ENCODE data around the gene TRMT11.
"Not testable (repeated sequence)": the region's sequence is repeated elsewhere in the genome, so short reads cannot be mapped to it uniquely, and the experiment has no call there.

Gene TRMT11

GRCh38 chr6:125994670-125995488 lies 8.5 kb downstream of the TRMT11 start:
- no peak for DNase-seq (ENCODE audit: low read depth)

GRCh38 chr6:125995972-125996580 lies 9.7 kb downstream of the TRMT11 start:
- peak; percentile 46 for DNase-seq (ENCODE audit: low read depth)

- no peak for DNase-seq (ENCODE audit: low read depth)
These were observed 16.7 kb downstream of the TRMT11 start for GRCh38 chr6:126002755-126003679.

- DNase-seq (ENCODE audit: low read depth): no peak
These were observed 21.5 kb downstream of the TRMT11 start for GRCh38 chr6:126007800-126008199.

- DNase-seq (ENCODE audit: low read depth): no peak
These were observed 23.7 kb downstream of the TRMT11 start for GRCh38 chr6:126010040-126010439.

- DNase-seq (ENCODE audit: low read depth): no peak
These were observed 29.5 kb downstream of the TRMT11 start for GRCh38 chr6:126015863-126016262.

- no peak for DNase-seq (ENCODE audit: low read depth)
These were observed 30.3 kb downstream of the TRMT11 start for GRCh38 chr6:126016591-126016990.

- DNase-seq (ENCODE audit: low read depth): no peak
These were observed 31.3 kb downstream of the TRMT11 start for GRCh38 chr6:126017668-126018067.

- DNase-seq (ENCODE audit: low read depth): no peak
These were observed 34.1 kb downstream of the TRMT11 start for GRCh38 chr6:126020305-126021050.

GRCh38 chr6:126023474-126023873 lies 37.1 kb downstream of the TRMT11 start:
- not testable (repeated sequence) for DNase-seq (ENCODE audit: low read depth)

GRCh38 chr6:126026001-126026400 lies 39.7 kb downstream of the TRMT11 start:
- DNase-seq (ENCODE audit: low read depth): no peak

GRCh38 chr6:126027601-126028000 lies 41.3 kb downstream of the TRMT11 start:
- no peak for DNase-seq (ENCODE audit: low read depth)

- no peak for DNase-seq (ENCODE audit: low read depth)
These were observed 43.7 kb downstream of the TRMT11 start for GRCh38 chr6:126030045-126030444.

- DNase-seq (ENCODE audit: low read depth): no peak
These were observed 47.4 kb downstream of the TRMT11 start for GRCh38 chr6:126033696-126034095.

- no peak for DNase-seq (ENCODE audit: low read depth)
These were observed 48.3 kb downstream of the TRMT11 start for GRCh38 chr6:126034656-126035055.

GRCh38 chr6:126035764-126036163 lies 49.4 kb downstream of the TRMT11 start:
- DNase-seq (ENCODE audit: low read depth): no peak

GRCh38 chr6:126038234-126038633 lies 51.9 kb downstream of the TRMT11 start:
- DNase-seq (ENCODE audit: low read depth): no peak

GRCh38 chr6:126039284-126039683 lies 52.9 kb downstream of the TRMT11 start:
- no peak for DNase-seq (ENCODE audit: low read depth)

- no peak for DNase-seq (ENCODE audit: low read depth)
These were observed 54.1 kb downstream of the TRMT11 start for GRCh38 chr6:126040394-126040793.

GRCh38 chr6:126040826-126041225 lies 54.5 kb downstream of the TRMT11 start:
- DNase-seq (ENCODE audit: low read depth): no peak

GRCh38 chr6:126041516-126041915 lies 55.2 kb downstream of the TRMT11 start:
- DNase-seq (ENCODE audit: low read depth): no peak

GRCh38 chr6:126042001-126042419 lies 55.7 kb downstream of the TRMT11 start:
- no peak for DNase-seq (ENCODE audit: low read depth)

Data from stimulated activated CD8-positive, alpha-beta memory T cell treated with anti-CD3 and anti-CD28 coated beads, Interleukin-15, amount 100 ng/mL, for 1 hour (primary cell).